Smooth muscle cell of the brain vasculature (primary cell): ENCODE measurements around the gene GPR137B.

ENCODE experiments used
- DNase-seq: peaks from one replicate; pipeline ENCODE4 v3.0.0-alpha.2; 2012; ENCODE audit warnings: low read depth, low spot score

The GPR137B gene, protein sequence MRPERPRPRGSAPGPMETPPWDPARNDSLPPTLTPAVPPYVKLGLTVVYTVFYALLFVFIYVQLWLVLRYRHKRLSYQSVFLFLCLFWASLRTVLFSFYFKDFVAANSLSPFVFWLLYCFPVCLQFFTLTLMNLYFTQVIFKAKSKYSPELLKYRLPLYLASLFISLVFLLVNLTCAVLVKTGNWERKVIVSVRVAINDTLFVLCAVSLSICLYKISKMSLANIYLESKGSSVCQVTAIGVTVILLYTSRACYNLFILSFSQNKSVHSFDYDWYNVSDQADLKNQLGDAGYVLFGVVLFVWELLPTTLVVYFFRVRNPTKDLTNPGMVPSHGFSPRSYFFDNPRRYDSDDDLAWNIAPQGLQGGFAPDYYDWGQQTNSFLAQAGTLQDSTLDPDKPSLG

GRCh38 chr1:236142253-236143103 lies at the start of gene GPR137B:
Gene GPR137B, plus strand, starts transcription at chr1:236142539. Its CDS starts 84 bp downstream, at chr1:236142623.
- no peak for DNase-seq

DNA sequence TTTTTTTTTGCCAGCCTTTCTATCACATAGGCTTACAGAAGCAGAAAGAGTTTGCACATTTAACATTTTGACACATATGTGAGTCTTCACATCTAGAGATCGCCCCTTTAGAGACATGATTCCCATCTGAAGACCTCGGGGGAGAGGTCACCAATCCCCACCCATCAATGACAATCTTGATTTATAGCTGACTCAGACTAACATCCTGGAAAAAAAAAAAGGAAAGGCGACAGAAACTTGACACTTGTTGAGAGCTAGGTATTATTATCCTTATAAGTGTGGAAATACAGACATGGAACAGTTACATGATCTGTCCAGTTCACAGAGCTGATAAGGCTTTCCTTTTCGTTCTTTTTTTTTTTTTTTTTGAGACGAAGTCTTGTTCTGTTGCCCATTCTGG lies 49.4 kb upstream of the GPR137B start:
- no peak for DNase-seq

- DNase-seq: no peak
These were observed 46.4 kb upstream of the GPR137B start for GRCh38 chr1:236095705-236096520.

DNA sequence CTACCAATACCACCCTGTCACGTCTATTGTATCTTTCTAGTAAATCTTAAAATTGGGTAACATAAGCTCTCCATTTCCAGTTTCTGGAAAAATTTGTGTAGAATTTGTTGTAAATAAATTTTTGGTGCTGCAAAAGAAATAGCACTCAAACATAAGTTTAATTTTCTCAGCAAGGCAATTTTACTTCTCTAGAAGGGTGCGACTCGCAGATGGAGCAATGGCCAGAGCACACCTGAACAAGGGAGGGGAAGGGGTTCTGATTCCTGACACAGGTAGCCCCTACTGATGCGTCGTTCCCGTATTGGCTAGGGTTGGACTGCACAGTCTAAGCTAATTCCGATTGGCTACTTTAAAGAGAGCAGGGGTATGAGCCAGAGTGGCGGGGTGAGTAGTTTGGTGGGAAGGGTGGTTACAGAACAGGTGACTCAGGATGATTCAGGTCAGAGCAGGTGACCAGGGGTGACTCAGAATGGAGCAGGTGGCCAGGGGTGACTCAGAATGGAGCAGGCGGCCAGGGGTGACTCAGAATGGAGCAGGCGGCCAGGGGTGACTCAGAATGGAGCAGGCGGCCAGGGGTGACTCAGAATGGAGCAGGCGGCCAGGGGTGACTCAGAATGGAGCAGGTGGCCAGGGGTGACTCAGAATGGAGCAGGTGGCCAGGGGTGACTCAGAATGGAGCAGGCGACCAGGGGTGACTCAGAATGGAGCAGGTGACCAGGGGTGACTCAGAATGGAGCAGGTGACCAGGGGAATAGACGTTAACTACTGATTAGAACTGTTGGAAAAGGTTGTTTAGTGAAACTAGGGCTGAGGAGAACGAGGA lies 45.5 kb upstream of the GPR137B start:
- DNase-seq: peak; percentile 33

DNA sequence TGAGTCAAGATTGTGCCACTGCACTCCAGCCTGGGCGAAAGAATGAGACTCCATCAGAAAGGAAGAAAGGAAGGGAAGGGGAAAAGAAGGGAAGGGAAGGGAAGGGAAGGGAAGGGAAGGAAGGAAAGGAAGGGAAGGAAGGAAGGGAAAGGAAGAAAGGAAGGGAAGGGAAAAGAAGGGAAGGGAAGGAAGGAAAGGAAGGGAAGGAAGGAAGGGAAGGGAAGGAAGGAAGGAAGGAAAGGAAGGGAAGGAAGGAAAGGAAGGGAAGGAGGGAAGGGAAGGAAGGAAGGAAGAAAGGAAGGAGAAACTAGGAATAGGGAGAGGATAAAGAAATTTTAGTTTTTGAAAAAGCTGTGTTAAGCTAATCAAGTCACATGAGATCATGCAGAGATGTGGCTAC lies 44.1 kb upstream of the GPR137B start:
- DNase-seq: no peak

DNA sequence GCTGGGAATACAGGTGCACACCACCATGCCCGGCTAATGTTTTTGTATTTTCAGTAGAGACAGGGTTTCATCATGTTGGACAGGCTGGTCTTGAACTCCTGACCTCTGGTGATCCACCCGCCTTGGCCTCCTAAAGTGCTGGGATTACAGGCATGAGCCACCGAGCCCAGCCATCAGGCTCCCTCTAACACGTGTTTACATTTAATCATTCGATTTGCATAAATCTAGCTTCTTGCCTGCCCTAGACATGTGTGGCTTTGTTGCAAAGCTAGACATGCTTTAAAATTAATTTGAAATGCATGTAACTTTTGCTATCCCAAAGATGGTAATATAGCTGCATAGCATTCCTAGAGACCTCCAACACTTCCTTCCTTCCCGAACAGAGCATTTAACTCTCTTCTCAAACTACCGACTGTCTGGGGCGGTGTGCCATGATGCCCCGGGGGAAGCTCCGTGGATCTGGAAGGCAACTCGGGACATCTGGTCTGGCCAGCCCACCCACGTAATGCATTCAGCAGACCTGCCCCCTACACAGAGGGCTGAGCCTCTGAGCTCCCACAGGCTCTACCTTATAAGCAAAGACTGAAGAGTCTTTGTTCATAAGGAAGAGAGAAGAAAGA lies 42.9 kb upstream of the GPR137B start:
- DNase-seq: no peak

GRCh38 chr1:236100799-236101198 lies 41.5 kb upstream of the GPR137B start:
- DNase-seq: no peak

DNA sequence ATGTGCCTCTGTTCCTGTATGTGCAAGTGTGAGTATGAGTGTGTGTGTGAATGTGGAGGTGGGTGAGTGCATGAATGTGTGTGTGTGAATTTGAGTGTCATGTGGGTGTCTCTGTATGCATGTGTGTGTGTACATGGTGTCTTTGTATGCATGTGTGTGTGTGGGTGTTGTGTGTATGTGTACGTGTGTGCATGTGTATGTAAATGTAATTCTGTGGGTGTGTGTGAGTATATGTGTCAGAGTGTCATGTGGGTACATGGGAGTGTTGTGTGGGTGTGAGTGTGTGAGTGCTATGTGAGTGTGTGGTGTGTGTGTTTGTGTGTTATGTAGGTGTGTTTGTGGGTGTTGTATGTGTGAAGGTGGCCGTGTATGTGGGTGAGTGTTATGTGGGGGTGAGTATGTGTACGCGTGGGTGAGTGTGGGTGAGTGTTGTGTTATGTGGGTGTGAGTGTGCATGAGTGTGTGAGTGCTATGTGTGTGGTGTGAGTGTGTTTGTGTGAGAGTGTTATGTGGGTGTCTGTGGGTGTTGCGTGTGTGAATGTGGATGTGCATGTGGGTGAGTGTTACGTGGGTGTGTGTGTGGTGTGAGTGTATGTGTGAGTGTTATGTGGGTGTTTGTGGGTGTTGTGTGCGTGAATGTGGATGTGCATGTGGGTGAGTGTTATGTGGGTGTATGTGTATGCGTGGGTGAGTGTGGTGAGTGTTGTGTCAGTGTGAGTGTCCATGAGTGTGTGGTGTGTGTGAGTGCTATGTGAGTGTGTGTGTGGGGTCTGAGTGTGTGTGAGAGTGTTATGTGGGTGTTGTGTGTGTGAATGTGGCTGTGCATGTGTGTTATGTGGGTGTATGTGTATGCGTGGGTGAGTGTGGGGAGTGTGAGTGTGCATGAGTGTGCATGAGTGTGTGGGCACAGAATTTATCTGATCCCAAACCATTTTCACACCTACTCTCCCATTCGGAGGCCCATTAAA lies 40.8 kb upstream of the GPR137B start:
- no peak for DNase-seq

- no peak for DNase-seq
These were observed 39.7 kb upstream of the GPR137B start for GRCh38 chr1:236102611-236103010.

GRCh38 chr1:236103059-236103458 lies 39.3 kb upstream of the GPR137B start:
- DNase-seq: no peak

- DNase-seq: peak; percentile 28
These were observed 38.6 kb upstream of the GPR137B start for GRCh38 chr1:236103646-236104218.

- DNase-seq: no peak
These were observed 35.0 kb upstream of the GPR137B start for GRCh38 chr1:236107121-236107907.

- no peak for DNase-seq
These were observed 34.2 kb upstream of the GPR137B start for GRCh38 chr1:236108027-236108648.

DNA sequence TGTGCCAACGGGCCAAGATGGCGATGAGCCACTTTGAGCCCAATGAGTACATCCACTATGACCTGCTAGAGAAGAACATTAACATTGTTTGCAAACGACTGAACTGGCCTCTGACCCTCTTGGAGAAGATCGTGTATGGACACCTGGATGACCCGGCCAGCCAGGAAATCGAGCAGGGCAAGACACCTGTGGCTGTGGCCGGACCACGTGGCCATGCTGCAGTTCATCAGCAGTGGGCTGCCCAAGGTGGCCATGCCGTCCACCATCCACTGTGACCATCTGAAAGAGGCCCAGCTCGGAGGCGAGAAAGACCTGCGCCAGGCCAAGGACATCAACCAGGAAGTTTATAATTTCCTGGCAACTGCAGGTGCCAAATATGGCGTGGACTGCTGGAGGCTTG lies 32.2 kb upstream of the GPR137B start:
- DNase-seq: no peak

DNA sequence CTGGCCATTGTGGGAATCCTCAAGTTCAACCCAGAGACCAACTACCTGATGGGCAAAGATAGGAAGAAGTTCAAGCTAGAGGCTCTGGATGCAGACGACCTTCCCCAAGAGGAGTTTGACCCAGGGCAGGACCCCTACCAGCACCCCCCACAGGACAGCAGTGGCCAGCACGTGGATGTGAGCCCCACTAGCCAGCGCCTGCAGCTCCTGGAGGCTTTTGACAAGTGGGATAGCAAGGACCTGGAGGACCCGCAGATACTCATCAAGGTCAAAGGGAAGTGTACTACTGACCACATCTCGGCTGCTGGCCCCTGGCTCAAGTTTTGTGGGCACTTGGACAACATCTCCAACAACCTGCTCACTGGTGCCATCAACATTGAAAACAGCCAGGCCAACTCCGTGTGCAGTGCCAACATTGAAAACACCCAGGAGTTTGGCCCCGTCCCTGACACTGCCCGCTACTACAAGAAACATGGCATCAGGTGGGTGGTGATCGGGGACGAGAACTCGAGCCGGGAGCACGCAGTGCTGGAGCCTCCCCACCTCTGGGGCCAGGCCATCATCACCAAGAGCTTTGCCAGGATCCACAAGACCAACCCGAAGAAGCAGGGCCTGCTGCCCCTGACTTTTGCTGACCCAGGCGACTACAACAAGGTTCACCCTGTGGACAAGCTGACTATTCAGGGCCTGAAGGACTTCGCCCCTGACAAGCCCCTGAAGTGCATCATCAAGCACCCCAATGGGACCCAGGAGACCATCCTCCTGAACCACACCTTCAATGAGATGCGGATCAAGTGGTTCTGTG lies 30.6 kb upstream of the GPR137B start:
- DNase-seq: no peak

GRCh38 chr1:236112332-236112627 lies 30.1 kb upstream of the GPR137B start:
- DNase-seq: no peak
